Astrocyte of the cerebellum (primary cell): ENCODE measurements around the gene SNX25.
"Not testable (repeated sequence)": the region's sequence is repeated elsewhere in the genome, so short reads cannot be mapped to it uniquely, and the experiment has no call there.

Experiments used
- DNase-seq: peaks from one replicate; pipeline ENCODE4 v3.0.0-alpha.2; 2011; ENCODE audit warnings: low read depth
- H3K4me3 ChIP-seq: 2 replicates; pipeline ENCODE4 v1.5.1; 2011; ENCODE audit warnings: mild to moderate bottlenecking, low read depth, low read length, moderate library complexity
- in situ Hi-C: cut with HindIII; loops from 2 replicates; pipeline ENCODE4 v1.10.0; 2017; ENCODE audit warnings: low sequenced_read_pairs
- TF ChIP-seq, protein P1 (sequence below): IDR thresholded peaks from 2 replicates; pipeline ENCODE4 v1.5.1; 2012; ENCODE audit warnings: low read length, low read depth, moderate library complexity, mild to moderate bottlenecking; ENCODE audit errors: missing control alignments

Gene SNX25

DNA sequence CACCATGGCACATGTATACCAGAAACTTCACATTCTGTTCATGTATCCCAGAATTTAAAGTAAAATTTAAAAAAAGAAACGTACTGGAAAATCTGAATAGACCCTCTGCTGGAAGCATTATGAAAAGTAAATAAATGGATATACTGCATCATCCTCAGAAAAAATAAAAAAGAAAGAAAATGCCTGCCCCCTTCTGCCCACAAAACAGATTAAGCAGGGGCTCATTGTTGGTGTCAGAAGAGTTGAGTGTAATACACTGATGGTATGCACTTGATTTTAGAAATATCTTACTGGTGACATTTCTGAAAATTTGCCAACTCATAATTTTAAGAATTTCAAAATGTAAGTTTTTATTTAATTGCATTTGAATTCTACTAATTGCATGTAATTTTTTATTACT is 108.5 kb downstream of the SNX25 start:
- DNase-seq = no peak
- in situ Hi-C loops = no loop called here

DNA sequence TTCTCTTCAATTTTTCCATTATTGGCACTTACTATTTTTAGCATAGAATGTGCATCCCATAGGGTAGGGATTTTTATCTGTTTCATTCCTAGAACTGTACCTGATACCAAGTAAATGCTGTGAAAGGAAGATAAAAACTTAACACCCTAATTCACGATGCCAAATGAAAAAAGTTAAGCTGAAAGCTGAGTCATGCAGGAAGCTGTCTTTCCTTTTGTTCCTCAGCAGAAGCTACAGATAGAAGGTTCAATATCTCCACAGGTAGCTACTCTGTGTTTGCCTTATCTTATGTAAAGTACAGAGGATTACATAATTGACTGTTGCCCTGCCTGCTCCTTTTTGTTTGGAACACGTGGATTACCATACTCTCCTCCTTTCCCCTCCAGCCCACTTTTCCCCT is 109.3 kb downstream of the SNX25 start:
- TF ChIP-seq, protein P1, sequence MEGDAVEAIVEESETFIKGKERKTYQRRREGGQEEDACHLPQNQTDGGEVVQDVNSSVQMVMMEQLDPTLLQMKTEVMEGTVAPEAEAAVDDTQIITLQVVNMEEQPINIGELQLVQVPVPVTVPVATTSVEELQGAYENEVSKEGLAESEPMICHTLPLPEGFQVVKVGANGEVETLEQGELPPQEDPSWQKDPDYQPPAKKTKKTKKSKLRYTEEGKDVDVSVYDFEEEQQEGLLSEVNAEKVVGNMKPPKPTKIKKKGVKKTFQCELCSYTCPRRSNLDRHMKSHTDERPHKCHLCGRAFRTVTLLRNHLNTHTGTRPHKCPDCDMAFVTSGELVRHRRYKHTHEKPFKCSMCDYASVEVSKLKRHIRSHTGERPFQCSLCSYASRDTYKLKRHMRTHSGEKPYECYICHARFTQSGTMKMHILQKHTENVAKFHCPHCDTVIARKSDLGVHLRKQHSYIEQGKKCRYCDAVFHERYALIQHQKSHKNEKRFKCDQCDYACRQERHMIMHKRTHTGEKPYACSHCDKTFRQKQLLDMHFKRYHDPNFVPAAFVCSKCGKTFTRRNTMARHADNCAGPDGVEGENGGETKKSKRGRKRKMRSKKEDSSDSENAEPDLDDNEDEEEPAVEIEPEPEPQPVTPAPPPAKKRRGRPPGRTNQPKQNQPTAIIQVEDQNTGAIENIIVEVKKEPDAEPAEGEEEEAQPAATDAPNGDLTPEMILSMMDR = no peak
- H3K4me3 ChIP-seq = no peak overlapping the region
- in situ Hi-C loops = no loop called here
- DNase-seq = no peak

More for the DNA sequence above, 108.5 kb downstream of the SNX25 start:
- no peak overlapping the region for H3K4me3 ChIP-seq
- TF ChIP-seq, protein P1 = no peak

DNA sequence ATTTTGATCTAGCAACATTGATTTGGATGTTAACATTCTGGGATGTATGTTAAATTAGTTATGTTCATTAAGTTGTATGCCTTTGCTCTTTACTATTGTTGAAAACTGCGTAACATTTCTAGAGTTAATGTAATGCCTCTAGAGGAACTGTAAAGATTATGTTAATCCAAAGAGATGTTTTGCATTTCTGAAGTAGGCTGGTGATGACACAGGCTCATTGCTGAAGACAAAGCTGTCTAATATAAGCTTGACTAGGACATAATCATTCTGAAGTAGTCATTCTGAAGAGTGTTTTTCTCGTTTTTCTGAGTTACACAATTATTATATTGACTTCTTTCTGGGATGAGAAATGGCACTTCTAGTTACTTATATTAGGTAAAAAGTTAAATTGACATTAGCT is 113.4 kb downstream of the SNX25 start:
- TF ChIP-seq, protein P1 = no peak
- H3K4me3 ChIP-seq = no peak overlapping the region
- in situ Hi-C loops = no loop called here
- no peak for DNase-seq

DNA sequence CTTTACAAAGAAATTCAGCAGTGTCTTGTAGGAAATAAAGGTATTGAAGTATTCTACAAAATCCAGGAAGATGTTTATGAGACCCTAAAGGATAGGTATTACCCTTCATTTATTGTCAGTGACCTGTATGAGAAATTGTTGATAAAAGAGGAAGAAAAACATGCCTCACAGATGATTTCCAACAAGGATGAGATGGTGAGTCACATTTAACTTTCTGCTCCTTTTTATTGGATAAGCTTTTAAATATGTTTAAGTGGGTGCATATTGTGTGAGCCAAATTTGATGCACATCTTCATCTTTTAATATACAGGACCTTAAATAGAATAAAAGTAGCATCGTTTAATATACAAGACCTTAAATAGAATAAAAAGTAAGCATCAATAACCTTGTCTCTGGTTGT is 114.2 kb downstream of the SNX25 start:
- H3K4me3 ChIP-seq = no peak overlapping the region
- in situ Hi-C loops = no loop called here
- no peak for DNase-seq
- TF ChIP-seq, protein P1 = no peak

DNA sequence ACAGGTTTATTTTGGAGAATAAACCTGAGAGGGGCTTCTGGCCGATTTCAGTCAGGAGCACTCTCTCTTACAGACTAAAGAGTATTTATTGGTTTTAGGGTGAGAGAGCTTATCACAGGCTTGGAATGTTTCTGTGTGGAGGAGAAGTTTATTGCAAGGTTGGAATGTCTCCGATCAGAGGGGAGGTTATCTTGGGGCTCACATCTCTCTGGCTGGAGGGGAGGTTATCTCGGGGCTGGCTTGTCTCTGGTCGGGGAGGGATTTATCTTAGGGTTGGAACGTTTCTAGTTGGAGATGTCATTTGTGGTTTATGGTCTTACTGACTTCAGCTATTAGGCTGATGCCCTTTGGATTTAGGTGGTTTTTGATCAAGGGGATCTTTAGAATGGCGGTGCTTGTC is 115.0 kb downstream of the SNX25 start:
- DNase-seq, in situ Hi-C loops, H3K4me3 ChIP-seq: not testable (repeated sequence)

DNA sequence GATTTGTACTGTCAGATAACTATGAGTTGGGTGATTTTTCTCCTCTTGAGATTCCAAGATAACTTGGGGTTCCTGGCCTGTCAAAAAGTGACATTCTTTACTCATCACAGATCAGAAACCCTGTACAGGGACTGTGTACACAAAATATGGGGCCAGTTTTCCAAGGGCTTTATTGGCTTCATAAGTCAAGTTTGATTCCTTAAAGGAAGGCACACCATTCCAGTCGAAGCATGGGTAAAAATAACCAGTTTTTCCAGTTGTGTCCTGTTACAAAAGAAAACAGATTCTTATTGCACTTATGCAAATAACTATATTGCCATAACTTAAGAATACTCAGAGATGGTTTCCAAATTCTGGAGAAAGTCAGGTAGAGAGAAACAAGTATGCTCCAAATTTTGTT is 116.3 kb downstream of the SNX25 start:
- in situ Hi-C loops, DNase-seq, H3K4me3 ChIP-seq: not testable (repeated sequence)

DNA sequence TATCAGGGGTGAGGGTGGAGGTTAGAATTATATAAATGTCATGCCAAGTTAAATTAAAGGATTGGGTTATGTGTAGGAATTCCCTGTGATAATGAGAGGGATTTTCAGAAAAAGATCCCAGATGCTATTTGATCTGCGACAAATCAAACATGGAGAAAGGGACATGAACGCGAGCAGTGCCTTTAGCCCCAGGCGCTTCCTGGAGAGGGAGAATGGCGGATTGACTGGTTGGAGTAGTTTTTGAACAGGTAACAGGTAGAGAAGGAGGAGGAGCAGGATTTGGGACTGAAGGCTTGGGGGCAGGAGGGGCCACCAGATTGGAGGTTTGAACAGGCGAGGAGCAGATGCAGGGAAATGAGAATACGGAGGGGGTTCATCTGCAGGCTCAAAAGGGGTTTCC is 119.2 kb downstream of the SNX25 start:
- in situ Hi-C loops = no loop called here
- TF ChIP-seq, protein P1 = no peak
- H3K4me3 ChIP-seq = no peak overlapping the region
- no peak for DNase-seq

DNA sequence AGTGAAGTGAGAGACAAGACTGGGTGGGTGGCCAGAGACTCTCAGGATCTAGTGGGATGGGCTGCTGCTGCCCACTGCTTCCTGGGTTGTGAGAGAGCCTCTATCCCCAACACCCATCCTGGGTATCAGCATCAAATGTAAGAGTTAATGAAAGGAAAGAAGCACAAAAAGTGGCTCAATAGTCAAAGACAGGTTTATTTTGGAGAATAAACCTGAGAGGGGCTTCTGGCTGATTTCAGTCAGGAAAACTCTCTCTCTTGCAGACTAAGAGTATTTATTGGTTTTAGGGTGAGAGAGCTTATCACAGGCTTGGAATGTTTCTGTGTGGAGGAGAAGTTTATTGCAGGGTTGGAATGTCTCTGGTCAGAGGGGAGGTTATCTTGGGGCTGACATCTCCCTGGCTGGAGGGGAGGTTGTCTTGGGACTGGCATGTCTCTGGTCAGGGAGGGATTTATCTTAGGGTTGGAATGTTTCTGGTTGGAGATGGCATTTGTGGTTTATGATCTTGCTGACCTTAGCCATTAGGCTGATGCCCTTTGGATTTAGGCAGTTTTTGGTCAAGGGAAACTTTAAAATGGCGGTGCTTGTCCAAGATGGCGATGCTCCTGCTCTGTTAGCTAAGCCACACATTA is 120.6 kb downstream of the SNX25 start:
- in situ Hi-C loops, DNase-seq, H3K4me3 ChIP-seq: not testable (repeated sequence)
